ENCODE data around the gene AP2M1.
A peak's percentile ranks its signal among the peaks of the same experiment; 100 is the strongest.
"Not testable (repeated sequence)": the region's sequence is repeated elsewhere in the genome, so short reads cannot be mapped to it uniquely, and the experiment has no call there.

The AP2M1 gene

DNA sequence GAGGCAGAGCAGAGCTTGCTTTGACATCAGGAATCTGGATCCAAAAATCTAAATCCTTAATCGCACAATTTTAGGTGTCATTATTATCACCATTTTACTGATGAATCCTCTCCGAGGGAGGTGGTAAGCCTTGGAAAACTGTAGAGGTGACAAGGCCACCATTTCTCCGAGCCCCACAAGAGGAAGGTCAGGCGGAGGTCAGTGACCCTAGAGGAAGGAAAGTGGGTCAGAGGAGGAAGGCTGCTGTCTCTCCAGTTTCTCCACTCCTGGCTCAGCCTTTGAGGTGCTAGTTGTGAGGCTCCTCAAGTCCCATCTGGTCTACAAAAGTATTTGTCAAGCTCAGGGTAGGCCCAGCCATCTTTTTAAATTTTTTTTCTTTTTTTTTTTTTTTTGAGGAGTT, 16.3 kb upstream of the AP2M1 start:
- DNase-seq: no peak

DNA sequence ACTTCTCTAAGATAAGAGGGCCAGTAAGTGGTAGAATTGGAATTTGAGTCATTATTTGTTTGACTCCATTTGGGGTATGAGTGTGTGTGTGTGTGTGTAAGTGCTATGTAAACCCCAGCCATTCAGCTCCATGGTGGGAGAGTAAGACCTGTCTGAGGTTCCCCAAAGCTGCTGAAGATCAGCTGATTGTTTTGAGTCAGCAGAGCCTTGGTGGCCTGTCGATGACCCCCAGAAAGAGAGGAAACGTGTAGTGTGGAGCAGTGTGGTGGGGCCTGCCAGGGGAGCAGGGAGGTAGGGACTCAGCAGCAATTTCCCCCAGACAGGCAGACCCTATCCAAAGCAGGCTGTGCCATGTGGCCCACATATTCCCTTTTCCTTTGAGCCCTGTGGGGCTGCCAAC, 14.2 kb upstream of the AP2M1 start:
- DNase-seq: peak; percentile 26

- not testable (repeated sequence) for DNase-seq
Measured at GRCh38 chr3:184162571-184163070, 12.0 kb upstream of the AP2M1 start.

- DNase-seq: no peak
Measured at GRCh38 chr3:184164648-184165330, 9.9 kb upstream of the AP2M1 start.

- DNase-seq: no peak
Measured at GRCh38 chr3:184165543-184165942, 9.1 kb upstream of the AP2M1 start.

- DNase-seq: no peak
Measured at GRCh38 chr3:184166671-184167070, 8.0 kb upstream of the AP2M1 start.

- DNase-seq: no peak
Measured at GRCh38 chr3:184167786-184168185, 6.9 kb upstream of the AP2M1 start.

GRCh38 chr3:184168363-184169120, 6.1 kb upstream of the AP2M1 start:
- DNase-seq: peak; percentile 98

GRCh38 chr3:184169896-184170875, 4.5 kb upstream of the AP2M1 start:
- no peak for DNase-seq

DNA sequence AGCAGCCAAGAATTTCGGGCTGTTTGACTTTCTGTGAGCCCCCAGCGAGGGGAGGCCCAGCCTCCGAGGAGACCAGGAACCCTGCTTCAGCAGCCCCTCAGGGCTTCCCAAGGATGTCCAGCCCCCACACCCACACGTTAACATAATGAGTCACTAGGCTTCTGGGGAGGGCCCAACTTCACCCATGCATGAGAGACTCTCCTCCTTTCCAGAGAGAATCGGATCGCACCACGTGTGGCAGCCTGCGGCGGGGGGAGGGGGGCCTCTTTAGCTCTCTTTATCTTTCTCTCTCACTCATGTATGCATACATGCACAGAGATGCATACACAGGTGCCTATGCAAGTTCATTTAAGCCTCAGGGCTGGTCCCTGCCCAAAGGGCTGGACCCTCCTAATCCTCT, 3.1 kb upstream of the AP2M1 start:
- DNase-seq: peak; percentile 93

DNA sequence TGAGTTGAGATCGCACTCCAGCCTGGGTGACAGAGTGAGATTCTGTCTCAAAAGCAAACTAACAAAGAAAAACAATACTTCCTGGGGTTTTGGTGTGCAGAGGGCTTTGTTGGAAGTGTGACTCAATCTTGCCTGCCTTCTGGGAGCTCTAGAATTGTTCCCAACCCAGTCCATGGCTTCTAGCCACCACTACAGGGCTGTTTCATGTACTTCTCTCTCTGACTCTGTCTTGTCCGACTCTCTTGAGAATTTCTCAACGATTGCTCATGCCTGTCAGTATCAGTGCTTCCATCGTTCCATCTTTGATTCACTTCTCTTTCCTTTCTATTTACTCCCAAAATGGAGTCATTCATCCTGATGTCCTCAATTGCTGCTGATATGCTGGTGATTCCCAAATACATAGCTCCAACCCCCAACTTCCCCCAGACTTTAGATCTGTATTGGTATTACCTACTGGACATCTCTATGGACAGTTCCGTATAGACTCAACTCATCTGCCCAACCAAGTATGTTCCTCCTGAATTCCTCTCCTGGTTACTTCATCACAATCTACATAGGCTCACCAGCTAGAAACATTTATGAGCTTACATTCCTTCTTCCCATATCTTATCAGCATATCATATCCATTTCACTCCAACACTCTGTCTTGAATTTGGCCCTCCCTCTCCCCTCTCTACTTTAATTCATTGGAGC, 1.8 kb upstream of the AP2M1 start:
- peak; percentile 71 for DNase-seq

DNA sequence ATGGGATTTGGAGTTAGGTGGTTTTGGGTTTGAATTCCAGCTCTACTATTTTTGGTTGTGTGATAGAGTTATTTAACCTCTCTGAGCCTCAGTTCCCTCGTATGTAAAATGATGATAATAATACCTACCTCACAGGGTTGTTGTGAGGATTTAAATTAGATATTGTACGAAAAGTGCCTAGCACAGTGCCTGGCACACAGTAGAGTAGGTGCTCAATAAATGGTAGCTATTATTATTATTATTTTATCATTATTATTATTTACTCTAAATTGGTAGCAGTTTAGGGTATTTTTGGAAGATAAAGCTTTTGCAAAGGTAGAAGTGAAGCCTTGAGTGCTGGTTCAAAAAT, 1.3 kb upstream of the AP2M1 start:
- no peak for DNase-seq

- no peak for DNase-seq
Measured at GRCh38 chr3:184174284-184174645, 390 bp upstream of the AP2M1 start.

DNA sequence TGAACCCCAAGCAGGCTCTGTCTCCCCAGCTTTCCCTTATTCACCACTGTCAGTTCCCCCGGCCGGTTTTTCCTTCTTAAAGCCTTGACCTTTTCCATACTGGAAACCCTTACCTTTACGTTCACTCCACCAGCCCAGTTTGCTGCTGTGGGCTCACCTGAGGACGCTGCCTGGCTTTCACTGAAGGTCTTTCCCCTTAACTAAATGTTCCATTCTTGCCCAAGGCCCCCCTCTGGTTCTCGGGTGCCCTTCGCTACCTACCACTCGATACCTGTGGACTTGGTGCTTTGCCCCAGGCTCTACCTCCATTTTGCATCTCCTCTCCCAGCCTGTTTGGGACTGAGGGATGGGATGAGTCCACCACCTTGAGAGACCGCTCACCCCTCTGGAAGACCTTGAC, 851 bp downstream of the AP2M1 start:
- no peak for DNase-seq

DNA sequence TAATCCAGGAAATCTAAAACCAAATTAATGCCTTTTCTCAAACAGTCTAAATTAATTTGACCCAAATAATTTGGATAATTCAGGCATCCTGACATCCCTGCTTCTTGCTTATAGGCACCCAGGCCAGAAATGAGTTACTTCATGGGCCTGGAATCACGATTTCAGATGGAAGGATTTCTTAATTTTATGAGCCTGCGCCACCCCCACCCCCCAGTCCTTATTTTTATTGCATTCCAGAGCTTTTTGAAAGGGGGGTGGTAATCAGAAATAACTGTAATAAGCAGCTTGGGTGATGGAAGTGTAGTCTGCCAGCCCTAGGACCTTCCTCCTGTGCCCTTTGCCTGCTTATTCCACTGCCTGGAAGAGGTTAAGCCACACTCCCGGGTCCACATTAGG, 1.3 kb downstream of the AP2M1 start:
- no peak for DNase-seq

GRCh38 chr3:184176377-184177330, 2.0 kb downstream of the AP2M1 start:
- DNase-seq: peak; percentile 99

DNA sequence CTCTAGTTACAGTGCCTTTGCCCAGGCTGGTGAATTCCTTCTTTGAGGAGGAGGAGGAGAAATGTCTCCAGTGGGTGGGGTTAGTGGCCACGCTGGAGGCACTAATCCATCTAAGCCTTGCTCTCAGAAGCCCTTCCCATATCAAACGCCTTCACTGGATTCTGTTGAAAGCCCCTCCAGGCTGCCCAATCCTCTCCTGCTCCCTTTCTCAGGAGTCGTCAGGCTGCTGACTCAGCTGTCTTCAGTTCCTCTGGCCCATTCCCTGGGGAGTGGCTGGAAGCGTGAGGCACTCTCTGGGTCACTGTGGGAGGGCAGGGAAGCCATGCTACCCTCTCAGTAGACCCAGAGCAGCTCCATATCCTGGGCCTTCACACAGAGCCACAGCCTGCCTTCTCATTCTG, 2.7 kb downstream of the AP2M1 start:
- peak; percentile 79 for DNase-seq

- DNase-seq: no peak
Measured at GRCh38 chr3:184177767-184178306, 3.2 kb downstream of the AP2M1 start.

- no peak for DNase-seq
Measured at GRCh38 chr3:184178521-184179138, 4.0 kb downstream of the AP2M1 start.

DNA sequence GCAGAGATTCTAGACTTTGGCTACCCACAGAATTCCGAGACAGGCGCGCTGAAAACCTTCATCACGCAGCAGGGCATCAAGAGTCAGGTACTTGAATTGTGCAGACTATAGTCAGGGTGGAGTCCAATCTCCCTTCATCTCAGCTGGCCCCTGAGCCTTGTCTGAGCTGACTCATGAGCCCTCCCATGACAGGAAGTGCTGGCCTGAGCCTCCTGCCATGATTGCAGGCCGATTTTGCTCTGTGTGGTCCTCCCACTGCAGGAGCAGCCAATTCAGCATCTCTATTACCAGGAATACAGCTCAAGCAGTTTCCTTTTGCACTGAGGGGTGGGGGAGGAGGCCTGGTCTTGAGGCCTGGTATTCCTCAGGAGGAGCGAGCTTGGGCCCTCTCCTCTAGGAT, 5.5 kb downstream of the AP2M1 start:
- peak; percentile 71 for DNase-seq

GRCh38 chr3:184181596-184181995, 6.9 kb downstream of the AP2M1 start:
- no peak for DNase-seq

All from NCI-H226 (cell line).